Femur (tissue), 1 donor: Measurements from ENCODE around the gene ZFHX2.

Experiments used
- DNase-seq: peaks from one replicate; pipeline ENCODE4 v3.0.0-alpha.2; 2017

ZFHX2 gene

GRCh38 chr14:23572524-23572828 is 20.9 kb upstream of the ZFHX2 start:
- DNase-seq: no peak

GRCh38 chr14:23571701-23572523 is 20.3 kb upstream of the ZFHX2 start:
- DNase-seq: no peak

DNA sequence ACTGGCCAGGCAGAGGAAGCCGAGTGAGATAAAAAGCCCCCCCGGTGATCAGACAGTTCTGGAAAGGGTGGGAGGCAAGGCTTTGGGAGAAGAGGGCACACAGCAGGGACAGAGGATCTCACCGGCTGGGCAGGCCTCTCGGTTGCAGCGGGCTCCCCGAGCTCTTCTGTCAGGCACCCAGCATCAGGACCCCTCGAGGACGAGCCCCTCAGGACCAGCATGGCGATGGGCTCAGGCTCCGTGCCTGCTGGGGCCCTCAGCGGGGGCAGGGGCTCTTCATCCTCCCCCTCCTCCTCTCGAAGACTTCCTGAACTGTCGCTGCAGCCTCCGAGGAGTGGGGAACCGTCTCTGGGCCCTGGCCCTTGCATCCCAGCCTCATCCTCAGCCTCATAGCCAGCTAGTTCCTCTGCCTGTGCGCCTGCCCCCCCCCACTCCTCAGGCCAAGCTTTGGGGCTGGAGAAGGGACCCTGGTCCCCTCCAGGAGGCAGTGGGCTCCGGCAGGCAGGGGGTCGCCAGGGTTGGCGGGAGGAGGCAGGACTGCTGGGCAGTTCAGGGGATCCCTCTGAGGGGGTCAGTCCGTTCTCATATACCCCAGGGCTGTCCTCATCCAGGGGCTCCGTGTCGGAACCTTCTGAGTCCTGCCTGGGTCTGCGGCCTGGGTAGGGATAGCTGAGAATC is 19.4 kb upstream of the ZFHX2 start:
- no peak for DNase-seq

GRCh38 chr14:23569443-23570151 is 18.0 kb upstream of the ZFHX2 start:
- no peak for DNase-seq

GRCh38 chr14:23568600-23569331 is 17.2 kb upstream of the ZFHX2 start:
- DNase-seq: no peak

DNA sequence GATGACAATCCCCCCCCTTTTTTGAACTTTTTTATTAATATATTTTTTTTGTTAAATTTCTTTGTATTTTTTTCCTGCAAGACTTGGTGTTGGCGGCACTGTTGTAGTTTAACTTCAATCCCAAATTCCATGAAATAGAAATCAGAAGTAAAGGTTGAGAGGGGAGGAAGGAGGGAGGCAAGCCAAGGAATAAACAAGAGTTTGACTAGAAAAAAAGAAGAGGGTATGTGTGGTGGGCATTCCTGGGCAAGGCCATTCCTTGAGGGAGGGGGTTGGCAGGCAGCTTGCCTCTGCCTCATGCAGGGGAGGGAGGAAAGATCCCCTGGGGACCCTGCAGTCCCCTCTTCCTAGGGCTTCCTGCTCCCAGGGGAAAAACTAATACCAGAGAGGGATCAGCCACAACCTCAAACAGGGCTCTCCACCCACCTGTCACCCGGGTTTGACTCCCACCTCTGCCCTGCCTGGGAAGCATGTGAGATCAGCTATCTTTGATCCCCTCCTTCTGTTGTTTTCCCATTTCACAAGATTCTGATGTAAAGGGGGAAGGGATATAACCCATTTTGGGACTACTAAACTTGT is 16.5 kb upstream of the ZFHX2 start:
- no peak for DNase-seq

DNA sequence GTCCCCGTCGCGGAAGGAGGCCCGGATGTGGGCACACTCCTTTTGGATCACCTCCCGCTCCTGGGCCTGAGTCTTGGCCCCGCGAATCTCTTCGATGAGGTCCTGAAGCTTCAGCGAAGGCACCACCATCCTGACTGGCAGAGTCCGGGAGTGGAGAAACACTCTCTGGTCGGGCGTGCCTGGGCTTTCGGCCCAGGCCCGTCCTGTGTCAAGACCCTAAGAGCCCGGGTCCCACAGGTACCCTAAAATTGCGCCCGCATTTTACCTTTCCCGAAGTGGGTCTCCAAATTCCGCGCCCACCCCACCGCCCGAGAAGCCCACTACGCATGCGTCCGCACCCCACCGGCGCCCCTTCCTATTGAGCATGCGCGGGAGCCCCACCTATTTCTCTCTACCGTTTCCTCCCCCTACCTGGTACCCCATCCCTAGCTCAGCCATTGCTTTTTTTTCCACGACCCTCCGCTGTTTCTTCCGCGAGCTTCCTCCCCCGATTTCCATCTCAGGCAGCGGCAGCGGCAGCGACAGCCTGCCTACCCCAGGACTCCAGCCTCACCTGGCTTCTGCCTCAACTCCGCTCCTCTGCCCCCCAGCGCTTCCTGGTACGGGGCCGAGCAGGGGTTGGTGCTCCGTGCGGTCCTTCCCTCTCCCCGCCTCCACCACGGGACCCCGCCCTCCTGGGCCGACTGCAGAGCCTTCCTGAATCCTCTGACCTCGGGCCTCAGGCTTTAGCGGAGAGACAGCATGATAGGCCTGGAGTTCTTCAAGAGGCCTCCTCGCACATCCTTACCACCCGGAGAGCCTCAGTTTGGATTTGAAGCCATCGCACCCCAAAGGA is 15.8 kb upstream of the ZFHX2 start, which contains the start of gene AP1G2:
TSS of gene AP1G2 (minus strand) at position 606 of the 835 bp plus-strand sequence. CDS start at position 129, 477 bp downstream.
- peak; percentile 89 for DNase-seq

- DNase-seq: no peak
Measured at GRCh38 chr14:23566778-23567185, 15.2 kb upstream of the ZFHX2 start.

GRCh38 chr14:23566112-23566777 is 14.7 kb upstream of the ZFHX2 start:
- no peak for DNase-seq

DNA sequence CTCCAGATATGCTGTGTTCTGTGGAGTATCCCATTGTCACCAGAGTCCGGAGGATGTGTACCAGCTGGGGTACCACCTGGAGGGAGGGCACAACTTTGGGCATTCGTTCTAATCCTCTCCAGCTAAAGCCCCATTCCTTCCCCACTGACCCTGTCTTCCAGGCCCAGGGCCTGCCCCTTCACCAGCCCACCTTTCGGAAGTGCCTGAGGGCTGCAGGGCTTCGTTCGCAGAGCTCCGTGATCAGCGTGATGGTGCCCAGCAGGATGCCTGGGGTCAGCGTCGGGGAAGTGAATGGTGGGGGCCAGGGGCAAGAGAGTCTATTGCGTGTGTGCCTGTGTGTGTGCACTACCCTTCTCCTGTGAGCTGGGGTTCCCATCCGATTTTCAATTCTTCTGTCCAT is 14.1 kb upstream of the ZFHX2 start:
- no peak for DNase-seq

DNA sequence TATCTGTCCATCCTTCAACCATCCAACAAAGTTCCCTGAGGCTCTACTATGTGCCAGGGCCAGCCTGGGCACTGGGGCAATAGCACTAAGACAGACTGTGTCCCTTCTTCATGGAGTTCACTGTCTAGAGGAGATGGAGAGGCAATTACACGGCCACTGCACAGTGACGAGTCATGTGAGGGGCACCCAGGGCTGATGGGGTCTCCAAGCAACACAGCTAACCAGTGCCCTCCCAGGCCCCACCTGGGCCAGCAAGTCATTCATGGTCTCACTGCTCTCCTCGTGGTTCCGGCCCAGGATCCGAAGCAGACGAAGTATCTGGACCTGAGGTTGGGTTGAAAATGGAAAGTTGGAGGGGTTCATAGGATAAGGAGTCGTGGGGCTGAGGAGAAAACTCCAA is 13.3 kb upstream of the ZFHX2 start:
- no peak for DNase-seq

DNA sequence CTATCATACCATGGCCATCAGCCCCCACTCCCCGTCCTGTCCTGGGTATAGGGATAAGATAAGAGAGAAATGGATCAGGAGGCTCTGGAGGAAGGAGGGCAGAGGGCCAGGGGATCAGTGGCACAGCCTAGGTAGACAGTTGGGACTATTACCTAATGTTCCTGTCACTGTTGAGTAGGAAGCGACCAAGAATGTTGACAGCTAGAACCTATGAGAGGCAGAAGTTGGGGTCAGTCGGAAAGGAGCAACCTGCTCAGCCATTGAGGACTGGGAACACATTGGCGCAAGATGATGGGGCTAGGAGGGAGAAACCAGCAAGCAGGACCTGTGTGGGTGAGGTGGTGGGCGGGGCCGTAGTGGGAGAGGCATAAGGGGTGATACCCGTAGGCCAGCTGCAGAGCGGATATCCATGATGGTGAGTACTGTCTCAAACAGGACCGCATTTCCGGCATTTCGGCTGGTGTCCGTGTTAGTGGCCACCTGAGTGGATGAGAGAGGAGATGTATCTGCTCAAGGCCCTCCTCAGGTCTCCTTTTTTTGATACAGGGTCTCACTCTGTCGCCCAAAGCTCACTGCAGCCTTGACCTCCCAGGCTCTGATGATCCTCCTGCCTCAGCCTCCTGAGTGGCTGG is 12.7 kb upstream of the ZFHX2 start:
- no peak for DNase-seq

GRCh38 chr14:23563473-23564180 is 12.1 kb upstream of the ZFHX2 start:
- DNase-seq: no peak

DNA sequence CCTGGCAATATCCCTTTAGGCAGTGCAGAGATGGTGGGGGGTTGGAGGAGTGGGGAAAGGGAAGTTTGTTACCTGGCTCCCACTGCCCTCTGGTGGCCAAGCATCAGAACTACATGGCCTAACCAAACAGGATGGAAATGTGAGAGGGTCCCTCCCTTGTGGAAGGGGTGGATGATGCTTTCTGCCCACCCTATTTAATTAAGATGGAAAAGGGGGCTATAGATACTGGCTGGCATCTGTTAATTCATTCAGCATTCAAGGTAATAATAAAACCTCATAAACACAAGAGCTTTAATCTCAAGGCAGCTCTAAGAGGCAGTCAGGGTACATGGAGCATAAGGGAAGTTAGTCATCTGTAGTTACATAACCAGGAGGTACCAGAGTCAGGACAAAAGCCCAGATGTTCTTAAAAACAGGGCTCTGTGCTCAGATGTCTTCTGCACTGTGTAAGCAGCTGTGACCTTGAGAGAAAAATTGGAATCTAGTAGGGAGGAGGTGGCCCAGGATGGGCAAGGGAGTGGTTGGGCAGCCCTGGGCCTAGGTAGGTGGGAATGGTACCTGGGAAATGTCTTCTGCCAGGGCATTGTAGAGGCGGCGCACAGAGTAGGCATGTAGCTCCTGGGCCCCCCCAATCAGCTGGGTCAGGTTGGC is 11.4 kb upstream of the ZFHX2 start:
- peak; percentile 65 for DNase-seq

DNA sequence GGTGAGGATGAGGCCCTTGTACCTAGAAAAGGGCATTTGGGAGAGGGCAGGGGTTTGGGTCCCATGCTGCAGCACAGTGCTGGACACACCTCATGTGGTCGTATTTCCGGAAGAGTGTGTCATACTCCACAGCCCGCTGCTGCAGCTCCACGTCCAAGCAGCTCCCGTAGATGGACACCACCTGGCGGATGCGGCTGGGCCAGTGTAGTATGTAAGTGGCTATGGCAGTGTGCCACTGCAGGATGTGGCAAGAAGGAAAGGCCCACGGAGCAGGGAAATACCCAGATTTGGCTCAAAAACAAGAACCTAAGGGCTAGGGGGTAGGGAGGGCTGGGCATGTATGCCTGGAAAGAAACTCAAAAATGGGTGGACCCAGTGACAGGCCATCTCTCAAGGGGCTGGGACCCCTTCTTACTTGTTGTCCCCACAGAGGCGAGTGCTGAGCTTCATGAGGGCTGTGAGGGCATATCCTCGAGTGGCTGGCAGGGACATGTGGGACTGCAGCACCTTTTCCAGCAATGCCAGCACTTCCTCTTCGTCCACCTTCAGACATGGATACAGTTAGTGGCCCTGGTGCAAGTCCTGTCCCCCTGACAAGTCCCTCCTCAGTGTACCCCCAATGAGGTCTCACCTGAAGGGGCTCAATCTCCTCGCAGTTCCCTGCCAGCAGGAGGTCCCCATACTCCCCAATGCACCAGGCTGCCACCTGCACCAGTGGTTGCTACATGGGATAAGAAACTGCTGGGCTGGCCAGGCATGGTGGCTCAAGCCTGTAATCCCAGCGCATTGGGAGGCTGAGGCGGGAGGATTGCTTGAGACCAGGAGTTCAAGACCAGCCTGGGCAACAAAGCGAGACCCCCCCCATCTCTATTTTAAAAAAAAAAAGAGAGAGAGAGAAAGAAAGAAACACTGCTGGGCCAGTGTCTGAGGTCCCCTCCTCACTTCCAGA is 10.6 kb upstream of the ZFHX2 start:
- no peak for DNase-seq

DNA sequence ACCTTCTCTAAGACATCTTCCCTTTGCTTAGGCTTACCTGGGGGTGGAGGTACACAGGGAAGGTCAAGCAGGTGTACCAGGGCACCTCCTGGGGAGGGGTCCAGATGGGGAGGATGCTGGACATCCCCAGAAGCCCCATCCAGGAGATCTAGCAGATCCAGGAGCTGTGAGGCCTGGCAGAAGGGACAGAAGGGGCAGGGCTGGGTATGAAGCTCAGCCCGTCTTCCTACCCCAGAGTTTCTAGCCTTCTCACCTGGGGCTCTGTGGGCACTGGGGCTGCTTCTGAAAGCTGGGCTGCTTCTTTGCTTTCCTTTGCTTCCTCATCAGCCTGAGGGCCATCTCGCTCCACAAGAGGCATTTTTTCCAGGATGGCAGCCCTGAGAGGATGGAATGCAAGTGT is 9.7 kb upstream of the ZFHX2 start:
- no peak for DNase-seq

- no peak for DNase-seq
Measured at GRCh38 chr14:23559926-23560520, 8.5 kb upstream of the ZFHX2 start.
